ENCODE measurements around the gene PLXNA4.

- TF ChIP-seq POLR2A (IDR thresholded peaks at IDR 0.05) = no peak
- TF ChIP-seq EP300 (IDR thresholded peaks at IDR 0.05; ENCODE audit: low read depth) = no peak
- TF ChIP-seq CTCF (IDR thresholded peaks at IDR 0.05) = no peak
- no peak for TF ChIP-seq POLR2AphosphoS5 (IDR thresholded peaks at IDR 0.05)
Measured at GRCh38 chr7:132499065-132499464, 77.2 kb downstream of the PLXNA4 start.
